Amniotic stem cell (primary cell): ENCODE measurements around the gene SPACA6.

Experiments
- DNase-seq: peaks from one replicate; lab custom pipeline; 2025; lab: John Stamatoyannopoulos, UW

The SPACA6 gene

DNA sequence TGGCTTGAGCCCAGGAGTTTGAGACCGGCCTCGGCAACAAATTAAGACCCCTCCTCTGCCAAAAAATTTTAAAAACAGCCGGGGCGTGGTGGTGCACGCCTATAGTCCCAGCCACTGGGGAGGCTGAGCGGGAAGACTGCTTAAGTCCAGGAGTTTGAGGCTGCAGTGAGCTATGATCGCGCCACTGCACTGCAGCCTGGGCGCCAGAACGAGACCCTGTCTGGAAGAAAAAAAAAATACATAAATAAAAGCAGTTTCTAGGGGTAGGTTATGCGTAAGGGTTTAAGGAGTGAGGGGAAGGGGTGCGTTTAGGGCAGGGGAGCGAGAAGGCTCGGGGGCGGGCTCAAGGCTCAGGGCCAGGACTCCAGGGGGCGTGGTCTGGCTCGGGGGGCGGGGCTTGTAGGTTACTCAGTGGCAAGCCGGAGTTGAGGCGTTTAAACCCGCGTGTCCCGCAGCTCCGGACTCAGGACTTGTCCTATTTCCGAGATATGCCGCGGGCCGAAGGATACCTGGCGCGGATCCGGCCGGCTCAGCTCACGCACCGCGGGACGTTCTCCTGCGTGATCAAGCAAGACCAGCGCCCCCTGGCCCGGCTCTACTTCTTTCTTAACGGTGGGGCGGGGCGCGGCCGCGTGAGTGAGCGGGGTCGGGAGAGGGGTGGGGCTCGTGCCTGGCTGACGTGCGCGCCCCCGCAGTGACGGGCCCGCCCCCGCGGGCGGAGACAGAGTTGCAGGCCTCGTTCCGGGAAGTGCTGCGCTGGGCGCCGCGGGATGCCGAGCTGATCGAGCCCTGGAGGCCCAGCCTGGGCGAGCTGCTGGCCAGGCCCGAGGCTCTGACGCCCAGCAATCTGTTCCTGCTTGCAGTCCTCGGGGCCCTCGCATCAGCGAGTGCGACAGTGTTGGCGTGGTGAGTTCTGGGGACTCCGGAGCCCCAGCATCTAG is 10.7 kb downstream of the SPACA6 start:
- peak; percentile 86 for DNase-seq

DNA sequence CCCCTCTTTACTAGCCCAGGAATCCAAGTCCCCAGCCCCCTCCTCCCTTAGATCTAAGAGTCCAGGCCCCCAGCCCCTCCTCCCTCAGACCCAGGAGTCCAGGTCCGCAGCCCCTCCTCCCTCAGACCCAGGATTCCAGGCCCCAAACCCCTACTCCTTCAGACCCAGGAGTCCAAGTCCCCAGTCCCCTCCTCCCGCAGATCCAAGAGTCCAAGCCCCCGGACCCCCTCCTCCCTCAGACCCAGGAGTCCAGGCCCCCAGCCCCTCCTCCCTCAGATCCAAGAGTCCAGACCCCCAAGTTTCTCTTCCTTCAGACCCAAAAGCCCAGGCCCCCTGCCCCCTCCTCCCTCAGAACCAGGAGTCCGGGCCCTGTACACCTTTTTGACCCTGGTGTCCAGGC is 11.5 kb downstream of the SPACA6 start:
- no peak for DNase-seq

DNA sequence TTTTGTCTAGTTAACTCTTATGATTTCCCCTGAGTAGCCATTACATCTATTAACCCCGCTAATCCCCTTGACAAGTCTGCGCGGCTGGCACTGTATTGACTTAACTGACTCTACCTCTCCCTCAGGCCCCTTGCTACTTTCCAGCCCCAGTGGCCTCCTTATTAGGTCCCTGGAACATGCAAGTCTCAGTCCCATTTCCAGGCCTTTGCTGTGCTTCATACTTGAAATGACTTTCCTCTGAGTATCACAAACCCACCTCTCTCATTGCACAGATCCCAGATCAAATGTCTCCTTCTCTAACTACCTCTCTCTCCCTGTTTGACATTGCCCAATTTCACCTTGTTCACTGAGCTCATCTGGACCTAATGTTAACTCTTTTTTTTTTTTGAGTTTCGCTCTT is 13.2 kb downstream of the SPACA6 start:
- no peak for DNase-seq

DNA sequence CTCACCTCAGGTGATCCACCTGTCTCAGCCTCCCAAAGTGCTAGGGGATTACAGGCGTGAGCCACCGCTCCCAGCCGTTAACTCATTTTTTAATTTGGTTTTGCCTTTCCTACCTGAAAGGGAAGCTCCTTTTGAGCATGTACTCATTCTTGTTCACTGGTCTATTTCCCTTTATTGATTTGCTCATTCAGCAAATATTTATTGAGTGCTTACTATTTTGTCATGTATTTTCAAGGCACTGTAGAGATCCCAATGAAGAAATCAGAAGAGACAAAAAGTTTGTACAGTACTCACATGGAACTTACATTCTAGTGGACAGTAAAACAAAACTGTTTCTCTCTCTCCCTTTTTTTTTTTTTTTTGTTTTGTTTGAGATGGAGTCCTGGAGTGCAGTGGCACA is 13.8 kb downstream of the SPACA6 start:
- no peak for DNase-seq

DNA sequence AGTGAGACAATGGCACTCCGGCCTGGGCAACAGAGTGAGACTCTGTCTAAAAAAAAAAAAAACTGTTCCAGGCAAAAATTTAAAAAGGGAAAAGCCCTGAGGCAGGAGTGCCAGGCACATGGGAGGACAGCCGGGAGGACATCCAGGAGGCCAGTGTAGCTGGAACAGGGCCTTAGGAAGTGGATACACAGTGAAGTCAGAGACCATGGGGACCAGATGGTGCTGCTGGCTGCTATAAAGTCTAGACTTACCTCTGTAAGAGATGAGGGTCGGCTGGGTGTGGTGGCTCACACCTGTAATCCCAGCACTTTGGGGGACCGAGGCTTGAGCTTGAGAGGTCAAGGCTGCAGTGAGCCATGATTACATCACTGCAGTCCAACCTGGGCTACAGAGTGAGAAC is 15.7 kb downstream of the SPACA6 start:
- DNase-seq, result no peak

DNA sequence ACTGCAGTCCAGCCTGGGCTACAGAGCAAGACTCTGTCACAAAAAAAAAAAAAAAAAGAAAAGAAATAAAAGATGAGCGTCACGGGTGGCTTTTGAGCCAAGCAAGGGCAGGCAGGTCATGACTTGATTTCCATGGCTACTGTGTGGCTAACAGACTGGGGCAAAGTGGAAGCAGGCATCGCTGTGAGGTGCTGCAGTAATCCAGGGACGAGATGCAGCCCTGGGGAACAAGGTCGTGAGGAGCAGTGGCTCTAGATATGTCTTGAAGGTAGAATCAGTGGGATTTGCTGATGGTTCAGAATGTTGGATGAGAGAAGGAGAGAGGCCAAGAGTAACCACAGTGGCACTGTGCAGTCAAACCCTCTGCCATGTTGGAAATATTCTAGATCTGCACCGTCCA is 16.4 kb downstream of the SPACA6 start:
- DNase-seq, result no peak

DNA sequence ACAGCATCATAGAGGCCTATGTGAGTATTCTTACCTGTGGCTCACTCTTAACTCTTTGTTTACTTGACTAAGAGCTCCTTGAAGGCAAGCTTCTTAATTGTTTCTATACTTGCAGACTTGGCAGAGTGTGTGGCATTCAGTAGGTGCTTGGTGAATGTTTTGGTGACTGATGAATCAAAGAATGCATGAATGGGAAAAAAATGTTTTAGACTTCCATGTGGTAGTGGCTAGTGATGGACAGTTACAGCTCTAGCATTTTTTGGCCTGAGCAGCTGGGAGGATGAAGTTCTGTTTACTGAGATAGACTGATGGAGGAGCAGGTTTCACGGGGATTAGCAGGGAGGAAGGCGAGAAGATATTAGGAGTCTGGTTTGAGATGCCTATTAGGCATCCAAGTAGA is 17.0 kb downstream of the SPACA6 start:
- no peak for DNase-seq

DNA sequence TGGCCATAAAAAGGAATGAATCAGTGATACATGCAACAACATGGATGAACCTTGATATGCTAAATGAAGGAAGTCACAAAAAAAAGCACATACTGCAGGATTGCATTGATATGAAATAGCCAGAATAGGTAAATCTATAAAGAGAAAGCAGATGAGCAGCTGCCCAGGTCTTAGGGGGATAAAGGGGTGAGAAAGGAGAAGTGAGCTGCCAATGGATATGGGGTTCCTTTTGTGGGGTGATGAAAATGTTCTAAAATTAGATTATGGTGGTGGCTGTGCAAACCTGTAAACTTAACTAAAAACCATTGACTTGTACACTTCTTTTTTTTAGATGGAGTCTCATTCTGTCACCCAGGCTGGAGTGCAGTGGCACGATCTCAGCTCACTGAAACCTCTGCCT is 18.6 kb downstream of the SPACA6 start:
- no peak for DNase-seq

DNA sequence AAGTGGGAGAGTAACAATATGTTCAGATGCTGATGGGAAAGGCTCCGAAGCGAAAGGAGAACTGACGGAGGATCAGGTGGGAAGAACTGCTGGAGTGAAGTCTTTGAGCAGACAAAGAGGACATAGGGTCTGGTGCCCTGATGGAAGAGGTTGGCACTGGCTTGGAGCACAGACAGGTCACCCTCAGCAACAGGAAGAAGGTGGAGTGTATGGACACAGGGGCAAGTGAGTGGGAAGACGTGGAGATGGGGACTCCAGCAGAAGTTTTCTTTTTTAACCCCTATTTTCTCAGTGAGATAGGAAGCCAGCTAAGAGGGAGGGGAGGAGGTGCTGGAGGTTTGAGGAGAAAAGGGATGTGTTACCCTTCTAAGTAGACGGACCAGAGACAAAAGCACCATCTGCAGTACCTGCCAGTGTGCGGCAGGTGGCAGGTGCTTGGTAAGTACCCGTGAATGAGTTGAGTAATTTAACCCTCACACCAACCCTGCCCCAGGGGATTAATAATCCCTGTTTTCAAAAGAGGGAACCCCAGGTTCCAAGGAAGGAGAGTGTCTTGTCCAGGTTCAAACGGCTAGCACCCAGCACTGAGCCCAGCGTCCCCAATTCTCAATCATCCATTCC is 19.4 kb downstream of the SPACA6 start:
- DNase-seq, result no peak

DNA sequence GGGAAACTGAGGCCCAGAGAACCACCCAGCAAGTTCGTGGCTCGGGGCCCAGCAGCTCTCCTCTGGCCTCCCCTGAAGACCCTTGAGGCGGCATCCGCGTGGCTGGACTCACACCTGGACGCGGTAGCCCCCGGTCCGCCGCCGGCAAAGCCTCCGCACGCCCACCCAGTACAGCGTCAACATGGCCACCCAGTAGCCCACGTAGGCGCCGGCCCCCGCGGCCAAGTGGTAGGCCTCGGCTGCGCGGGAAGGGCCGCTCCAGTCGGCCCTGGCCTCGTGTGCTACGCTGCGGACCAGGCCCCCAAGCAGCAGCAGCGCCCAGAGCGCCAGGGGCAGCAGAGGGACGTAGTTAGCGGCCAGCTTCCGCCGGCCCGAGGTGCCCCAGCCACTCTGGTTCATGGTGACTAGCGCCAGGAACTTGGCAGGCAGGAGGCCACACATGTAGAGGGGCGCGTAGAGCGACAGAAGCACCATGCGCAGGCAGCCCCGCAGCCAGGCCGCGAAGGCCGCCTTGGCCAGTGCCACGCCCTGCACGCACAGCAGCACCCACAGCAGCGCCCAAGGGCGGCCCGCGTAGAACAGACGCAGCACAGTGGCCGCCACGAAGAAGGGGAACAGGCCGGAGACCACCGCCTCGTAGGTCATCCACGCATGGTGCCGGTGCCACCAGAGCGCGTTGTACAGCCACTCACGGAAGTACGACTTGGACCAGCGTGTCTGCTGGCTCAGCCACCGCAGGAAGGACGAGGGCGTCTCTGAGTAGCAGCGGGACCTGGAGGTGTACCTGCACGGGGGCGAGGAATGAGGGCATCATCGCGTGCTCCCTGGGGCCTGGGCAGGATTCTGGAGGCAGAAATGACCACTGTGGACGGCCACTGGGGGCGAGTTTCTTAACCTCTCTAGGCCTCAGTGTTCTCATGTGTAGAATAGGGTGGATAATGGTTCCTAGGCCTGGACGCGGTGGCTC is 20.5 kb downstream of the SPACA6 start:
- DNase-seq, result no peak

DNA sequence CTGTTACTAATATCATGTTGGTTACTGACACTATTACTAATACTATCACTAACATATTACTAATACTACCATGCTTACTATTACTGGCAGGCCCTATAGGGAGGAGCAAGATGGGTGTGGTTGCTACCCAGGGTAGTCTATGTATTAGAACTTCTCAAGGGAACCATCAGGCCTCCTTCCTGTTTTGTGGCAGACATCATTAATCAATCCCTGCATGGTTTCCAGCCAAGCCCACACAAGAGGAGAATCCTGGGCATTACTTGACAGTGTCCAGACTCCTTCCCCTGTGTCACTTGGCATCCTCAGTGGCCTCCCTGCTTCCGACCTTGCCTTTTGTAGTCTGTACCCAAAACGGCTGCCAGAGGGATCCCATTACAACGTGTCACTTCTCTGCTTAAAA is 21.7 kb downstream of the SPACA6 start:
- DNase-seq, result no peak

DNA sequence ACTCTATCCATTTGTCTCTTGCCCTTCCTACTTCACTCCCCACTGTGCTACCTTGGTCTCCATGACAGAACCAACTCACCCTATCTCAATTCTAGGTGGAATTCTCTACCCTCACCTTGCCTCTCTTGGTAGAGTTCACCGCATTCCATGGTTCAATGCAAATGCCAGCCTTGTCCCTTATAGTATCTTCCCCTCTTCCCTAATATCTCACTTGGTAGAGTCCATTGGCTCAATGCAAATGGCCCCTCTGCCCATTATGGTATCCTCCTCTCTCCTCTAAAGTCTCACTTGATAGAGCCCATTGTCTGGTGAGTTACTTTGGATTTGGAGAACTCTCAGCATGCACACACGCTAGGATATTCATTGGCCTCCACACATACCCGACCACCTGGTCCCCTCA is 22.7 kb downstream of the SPACA6 start:
- DNase-seq, result no peak

DNA sequence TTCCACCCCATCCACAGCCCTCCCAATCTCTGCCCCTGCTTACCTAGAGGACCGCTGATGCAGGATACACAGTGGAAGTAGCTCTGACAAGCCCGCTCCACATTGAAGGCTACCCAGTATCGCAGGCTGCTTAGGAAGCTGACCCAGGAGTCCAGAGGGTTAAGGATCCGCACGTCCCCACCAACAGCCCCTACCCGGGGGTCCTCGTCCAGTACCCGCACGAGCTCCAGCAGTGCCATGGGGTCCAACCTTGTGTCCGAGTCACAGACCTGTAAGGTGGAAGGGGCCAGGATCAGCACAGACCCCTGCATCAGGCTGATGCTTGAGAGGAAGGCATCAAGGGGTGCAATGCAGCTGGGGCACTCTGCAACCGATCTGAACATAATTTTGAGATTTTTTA is 23.8 kb downstream of the SPACA6 start:
- DNase-seq, result no peak

DNA sequence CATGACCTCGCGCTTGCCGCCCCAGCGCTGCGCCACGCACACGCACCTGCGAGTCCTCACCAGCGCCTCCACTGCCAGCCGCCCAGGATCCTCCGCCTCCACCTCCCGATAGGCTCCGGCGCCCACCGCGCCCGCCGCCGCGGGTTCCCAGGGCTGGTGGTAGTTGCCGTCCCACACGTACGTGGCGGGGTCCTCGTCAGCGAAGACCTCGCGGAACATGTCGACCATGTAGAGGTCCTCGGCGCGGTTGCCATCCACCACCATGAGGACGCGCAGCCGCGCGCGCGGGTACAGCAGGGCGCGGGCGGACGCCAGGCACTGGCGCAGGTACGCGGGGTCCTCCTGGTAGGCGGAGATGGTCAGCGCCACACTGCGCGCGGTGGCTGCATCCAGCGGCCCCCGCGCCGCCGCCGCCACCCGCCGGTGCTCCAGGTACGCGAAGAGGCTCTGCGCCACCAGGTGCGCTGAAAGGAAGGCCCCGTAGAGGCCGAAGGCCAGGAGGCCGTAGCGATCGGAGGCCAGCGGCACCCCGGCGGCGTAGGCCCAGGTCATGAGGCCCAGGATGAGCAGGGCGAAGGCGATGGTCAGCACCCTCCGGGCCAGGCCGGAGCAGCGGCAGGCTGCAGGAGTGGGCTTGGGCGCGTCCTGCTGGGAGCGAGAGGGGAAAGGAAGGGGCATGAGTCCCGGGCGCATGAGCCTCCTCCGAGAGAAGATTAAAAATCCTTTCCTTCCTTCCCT is 26.3 kb downstream of the SPACA6 start:
- DNase-seq, result no peak

DNA sequence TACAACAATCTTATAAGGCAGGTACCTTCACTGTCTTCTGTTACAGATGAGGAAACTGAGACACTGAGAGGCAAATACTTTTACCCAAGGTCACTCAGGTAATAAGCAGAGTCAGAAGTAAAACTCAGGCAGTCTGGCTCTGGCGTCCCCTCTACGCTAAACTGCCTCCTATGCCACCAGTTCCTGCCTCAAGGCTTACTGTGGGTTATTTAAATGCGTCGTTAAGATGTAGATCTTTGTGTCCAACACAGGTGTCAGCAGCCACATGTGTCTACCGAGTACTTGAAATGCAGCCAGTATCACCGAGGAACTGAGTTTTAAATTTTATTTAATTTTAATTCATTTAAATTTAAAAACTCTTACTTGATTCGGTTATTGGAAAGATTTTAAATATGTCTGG is 28.8 kb downstream of the SPACA6 start:
- no peak for DNase-seq

DNA sequence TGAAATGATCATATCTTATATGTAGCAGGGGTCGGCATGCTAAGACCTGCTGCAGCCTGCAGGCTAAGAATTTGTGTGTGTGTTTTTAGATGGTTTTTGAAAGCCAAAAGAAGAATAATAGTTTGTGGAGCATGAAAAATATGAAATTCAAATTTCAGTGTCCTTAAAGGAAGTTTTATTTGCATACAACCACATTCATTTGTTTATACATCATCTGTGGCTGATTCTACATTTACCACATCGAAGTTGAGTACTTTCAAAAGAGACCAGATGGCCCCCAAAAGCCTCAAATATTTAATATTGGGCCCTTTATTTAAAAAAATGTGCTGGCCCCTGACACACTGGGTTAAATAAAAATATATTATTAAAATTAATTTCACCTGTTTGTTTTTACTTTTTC is 29.4 kb downstream of the SPACA6 start:
- no peak for DNase-seq

DNA sequence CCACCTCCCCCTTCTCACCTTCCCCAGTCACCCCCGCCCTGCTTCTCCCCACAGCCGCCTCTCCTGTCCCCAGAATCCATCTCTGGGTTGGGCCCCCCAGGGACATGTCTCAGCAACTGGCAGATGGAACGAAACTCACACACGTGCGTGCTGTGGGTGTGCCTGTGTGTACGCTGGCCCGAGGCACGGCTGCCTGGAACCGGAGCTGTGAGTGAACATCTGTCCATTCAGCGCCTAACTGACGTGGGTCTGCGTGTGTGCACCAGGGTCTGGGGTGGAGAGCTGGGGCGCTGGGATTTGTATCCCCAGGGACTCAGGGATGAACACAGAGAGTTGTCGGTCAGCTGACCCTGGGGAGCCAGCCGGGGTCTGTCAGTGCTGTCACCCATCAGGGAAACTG is 31.4 kb downstream of the SPACA6 start:
- no peak for DNase-seq

DNA sequence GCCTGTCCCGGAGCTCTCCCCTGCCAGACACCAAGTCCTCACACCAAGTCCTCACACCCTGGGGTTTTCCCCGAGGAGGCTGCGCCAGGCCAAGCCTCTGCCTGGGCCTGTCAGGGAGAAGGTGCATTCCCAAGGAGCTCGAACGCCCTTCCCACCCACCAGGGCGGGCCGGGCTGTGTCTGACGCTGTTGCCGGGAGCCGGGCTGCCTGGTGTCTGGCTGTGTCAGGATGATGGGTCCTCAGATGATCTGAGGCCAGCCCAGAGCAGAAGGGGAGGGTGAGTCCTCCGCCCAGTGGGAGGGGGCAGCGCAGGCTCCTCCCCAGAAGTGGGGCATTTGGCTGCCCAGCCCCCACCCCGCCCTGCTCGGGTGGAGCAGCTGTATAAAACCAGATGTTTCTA is 32.9 kb downstream of the SPACA6 start:
- DNase-seq, result peak; percentile 9

DNA sequence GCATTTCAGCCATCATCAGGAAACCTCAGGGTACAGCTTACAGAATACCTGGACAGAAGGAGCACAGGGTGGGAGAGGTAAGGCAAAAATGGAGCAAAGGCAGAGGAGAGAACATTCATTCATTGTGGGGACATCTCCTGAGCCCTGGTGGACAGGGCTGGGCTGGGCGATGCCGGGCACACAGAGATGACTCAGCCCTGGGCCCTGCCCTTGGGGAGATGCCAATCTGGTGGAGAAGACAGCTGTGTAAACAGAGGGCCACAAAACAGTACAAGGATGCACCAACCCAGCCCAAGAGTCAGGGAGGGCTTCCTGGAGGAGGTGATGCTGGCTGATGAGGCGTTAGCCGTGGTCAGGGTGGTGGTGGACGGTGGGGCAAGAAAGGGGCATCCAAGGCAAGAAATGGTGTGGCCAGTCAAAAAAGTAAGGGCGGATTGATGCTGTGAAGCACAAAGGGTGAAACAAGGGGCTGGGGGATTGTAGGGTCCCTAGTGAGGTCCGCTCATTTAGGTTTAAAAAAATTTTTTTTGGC is 34.3 kb downstream of the SPACA6 start:
- DNase-seq, result no peak

DNA sequence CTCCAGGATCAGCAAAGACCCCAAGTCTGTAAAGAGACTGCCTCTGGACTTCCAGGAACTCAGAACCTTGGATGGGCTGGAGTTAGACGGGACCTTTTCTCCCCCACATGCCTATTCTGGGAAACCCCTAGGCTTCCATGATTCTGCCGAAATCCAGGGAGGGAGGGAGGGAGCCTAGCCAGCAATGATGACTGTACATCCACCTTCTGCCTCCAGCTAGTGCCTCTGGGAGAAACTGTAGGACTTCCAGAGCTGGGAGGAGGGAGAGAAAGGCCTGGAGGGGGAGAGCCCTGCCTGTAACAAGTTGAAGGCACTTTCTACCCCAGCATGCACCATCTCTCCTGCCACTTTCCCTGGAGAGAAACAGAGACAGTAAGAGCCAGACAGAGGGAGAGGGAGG is 36.7 kb downstream of the SPACA6 start:
- no peak for DNase-seq

DNA sequence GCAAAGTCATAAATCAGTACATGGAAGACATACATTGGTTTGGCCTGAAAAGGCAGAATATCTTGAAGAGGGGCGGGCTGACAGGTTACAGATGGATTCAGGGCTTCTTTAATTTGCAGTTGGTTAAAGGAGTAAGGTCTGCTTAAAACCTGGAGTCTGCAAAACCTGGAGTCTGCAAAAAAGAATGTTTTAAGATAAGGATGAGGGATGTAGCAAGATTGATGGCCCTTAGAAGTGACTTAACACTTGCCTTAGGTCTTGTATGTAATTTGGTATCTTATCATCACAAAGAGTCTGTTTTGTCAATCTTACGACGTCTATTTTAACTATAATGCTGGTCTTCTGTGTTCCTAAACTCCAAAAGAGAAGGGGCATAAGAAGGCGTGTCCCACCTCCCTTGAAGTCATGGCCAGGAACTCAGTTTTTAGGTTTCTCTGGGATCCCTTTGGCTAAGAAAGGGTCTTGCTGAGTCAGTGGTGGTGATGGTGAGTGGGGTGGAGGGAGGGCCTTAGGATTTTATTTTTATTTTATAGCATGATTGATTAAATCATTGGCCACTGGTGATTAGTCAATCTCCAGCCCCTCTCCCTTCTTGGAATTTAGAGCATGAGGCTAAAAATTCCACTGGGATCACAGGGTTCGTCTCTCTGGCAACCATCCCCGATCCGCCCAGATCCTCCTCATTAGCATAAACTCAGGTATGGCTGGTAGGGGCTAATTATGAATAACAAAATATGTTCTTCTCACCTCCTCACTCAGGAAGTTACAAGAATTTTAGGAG is 40.8 kb downstream of the SPACA6 start:
- DNase-seq, result no peak
